ENCODE measurements around the gene HRCT1.
A peak's percentile ranks its signal among the peaks of the same experiment; 100 is the strongest.

HRCT1 gene

DNA sequence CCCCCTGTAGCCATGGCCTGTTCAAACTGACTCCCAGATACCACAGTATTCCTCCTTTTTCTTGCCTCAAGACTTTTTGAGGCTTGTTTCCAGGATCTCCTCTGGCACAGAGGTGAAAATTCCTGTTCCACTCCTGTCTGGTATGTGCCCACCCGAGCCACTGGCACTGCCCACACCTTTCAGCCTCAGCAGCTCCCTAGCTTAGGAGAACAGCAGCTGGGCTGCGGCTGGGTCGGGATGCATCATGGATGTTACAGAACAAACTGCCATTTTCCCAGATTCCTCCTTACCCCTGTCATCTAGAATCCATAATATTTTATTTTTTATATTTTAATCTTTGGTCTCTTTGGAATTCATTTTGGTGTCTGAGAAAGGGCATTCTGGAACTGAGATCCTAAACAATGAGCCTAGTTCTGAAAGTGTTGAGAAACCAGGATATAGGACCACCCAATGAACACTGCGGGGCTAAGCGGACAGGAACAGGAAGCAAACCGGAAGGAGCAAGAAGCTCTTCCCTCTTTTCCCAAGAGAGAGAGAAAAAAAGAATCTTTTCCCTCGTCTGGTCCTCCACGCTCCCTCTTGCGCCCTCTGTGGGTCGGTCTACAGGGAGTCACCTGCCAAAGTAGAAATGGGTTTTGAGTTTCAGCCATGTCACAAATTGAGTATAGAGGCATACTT, 39.5 kb downstream of the HRCT1 start:
- peak; percentile 89 for DNase-seq

DNA sequence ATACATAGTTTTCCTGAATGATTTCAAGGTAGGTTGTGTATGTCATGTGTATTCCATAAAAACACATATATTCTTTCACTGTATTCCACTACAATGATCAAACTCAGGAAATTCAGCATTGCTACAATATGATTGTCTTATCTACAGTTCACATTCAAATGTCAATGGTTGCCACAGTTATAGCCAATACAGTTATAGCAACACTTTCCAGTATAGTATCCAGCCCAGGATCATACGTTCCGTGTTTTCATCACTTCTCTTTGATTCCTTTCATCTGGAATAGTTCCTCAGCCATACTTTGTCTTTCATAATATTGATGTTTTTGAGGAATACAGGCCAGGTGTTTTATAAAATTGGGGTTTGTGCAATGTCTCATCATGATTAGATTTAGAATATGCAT, 42.4 kb downstream of the HRCT1 start:
- no peak for DNase-seq

DNA sequence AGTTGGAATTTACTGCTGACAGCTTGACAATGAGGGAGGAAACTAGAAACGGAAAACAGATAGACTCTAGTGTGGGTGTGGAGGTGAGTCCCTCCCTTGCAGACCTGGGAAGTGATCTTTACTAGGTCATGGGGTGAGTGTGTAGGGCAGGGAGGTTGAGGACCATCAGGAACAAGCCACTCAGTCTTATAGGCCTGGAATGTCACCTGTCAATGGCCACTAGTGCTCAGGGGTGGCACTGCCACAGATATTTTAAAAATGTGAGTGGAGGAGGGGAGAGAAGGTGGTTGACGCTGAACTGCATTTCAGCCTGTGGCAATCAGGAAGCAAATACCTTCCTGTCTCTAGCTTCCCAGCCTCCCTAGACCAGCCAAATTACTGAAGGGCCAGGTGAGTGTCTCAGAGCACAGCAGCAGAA, 42.9 kb downstream of the HRCT1 start:
- DNase-seq = no peak

DNA sequence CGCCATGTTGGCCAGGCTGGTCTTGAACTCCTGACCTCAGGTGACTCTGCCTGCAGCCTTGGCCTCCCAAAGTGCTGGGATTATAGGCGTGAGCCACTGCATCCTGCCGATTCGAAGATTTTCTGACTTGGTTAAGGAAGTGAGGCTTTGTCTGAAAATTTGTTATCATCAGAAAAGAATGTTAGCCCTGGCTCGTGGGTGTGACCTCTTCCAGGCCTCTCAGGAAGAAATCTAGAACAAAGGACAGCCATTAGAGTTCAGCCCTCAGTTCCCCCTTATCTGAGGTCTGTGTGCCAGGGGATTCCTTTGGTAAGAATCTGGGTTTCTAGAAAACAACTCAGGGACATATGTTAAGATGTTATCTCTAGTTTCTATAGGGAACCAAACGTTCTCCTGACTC, 45.7 kb downstream of the HRCT1 start:
- peak; percentile 76 for DNase-seq

DNA sequence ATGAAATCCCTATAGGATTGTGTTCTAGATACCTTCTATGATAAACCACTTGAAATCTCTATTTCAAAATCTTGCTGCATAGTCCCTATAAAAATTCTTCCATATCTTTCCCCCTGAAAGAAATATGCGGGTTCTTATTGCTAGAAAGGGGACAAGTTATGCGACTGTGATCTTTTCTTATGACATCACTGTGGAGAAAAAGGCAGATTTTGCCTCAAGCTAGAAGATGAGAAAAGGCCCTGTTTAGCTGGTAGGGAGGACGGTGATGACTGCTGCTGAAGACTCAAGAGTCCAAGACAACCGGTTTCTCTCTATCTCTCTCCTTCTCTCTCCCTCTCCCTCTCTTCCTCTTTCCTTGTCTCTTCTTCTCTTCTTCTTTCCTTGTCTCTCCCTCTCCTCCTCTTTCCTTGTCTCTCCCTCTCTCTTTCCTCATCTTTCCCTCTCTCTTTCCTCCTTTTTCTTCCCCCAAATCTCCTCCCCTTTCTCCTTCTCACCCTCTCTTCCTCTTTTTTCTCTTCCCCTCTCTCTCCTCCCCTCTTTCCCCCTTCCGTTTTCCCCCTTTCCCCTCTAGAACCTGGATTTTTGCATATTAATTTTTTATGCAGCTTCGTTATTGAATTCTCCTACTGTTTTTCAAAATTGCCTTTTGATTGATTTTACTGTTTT, 46.7 kb downstream of the HRCT1 start:
- peak; percentile 37 for DNase-seq

DNA sequence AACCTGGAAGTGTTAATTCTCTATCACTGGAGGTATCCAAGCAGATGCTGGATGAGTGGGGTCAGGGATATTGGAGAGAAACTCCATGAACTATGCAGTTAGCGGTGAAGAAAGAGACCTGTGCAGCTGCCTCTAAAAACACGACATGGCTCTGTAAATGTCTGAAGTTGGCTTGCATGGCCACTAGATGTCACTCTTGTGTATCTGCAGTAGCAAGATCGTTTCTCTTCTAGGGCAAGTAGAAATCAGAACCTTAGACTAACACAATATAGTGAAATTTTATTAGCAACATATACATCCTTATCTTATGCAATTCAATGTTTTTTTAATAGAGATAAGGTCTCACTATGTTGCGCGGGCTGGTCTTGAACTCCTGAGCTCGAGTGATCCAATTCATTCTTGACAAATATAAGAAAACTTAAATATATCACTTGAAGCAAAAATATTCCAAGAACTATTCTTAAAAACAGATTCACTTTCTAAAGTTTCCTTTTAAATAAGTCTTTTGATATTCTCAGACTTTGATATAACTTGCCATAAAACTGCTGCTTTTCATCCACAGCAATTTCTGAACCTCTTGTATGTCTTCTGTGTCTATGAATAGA, 49.0 kb downstream of the HRCT1 start:
- peak; percentile 76 for DNase-seq

DNA sequence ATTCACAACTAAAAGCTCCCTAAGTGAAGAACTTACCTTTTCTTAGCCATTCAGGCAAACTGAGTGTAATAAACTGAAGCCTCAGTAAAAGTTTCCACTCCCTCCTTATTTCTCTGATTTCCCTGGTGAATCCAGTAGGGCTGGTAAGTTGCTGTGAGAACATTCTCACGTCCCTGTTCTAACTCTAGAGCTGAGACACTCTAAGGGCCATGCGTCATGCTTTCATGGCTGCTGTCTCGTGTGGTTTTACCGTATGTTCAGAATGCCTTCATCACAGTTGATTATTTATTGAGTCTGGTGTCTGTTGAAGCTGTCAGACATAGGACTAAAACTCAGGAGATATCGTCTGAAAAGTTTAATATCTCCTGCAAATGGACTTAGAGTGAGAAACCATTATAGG, 50.6 kb downstream of the HRCT1 start:
- no peak for DNase-seq

All from EL (cell line).